Activated CD8-positive, alpha-beta memory T cell treated with anti-CD3 and anti-CD28 coated beads, Interleukin-2, amount 10 ng/mL, durations not matched to agents 7 days and 5 days (primary cell): ENCODE results near the gene CYP3A5. TPM values are rescaled to one million over a fixed set of nuclear protein-coding genes. Genes with fewer than 3 reads are reported as not detected.
"Not testable (repeated sequence)": the region's sequence is repeated elsewhere in the genome, so short reads cannot be mapped to it uniquely, and the experiment has no call there.

Experiments used
- ATAC-seq: fragments of 150-1000 bp; cut with Tn5 transposase; one replicate; pipeline ENCODE4 v1.10.0; 2021; ENCODE audit warnings: moderate library complexity
- CTCF ChIA-PET: fragments of 350-600 bp; sonication (Branson Sonifier 250); formaldehyde crosslinking; loops from one replicate; lab custom pipeline; 2021; ENCODE audit warnings: antibody characterized with exemption; lab: Charles Lee
- DNase-seq: peaks from one replicate; pipeline ENCODE4 v3.0.0-alpha.2; 2020
- H3K27ac Mint-ChIP-seq: one replicate; pipeline ENCODE4 v1.8.0; 2021; ENCODE audit warnings: mild to moderate bottlenecking, mixed read lengths
- H3K27me3 Mint-ChIP-seq: one replicate; pipeline ENCODE4 v1.8.0; 2021; ENCODE audit warnings: mixed read lengths
- H3K36me3 Mint-ChIP-seq: one replicate; pipeline ENCODE4 v1.8.0; 2021; ENCODE audit warnings: mild to moderate bottlenecking, mixed read lengths
- H3K4me1 Mint-ChIP-seq: one replicate; pipeline ENCODE4 v1.8.0; 2021; ENCODE audit warnings: mixed read lengths
- H3K4me3 Mint-ChIP-seq: one replicate; pipeline ENCODE4 v1.8.0; 2021; ENCODE audit warnings: mild to moderate bottlenecking, moderate library complexity, mixed read lengths
- H3K9me3 Mint-ChIP-seq: one replicate; pipeline ENCODE4 v1.8.0; 2022; ENCODE audit warnings: low read depth, mixed read lengths
- total RNA-seq, 2 experiments: library from RNA; stranded (reverse); gene quantifications; one replicate each; pipeline ENCODE4 v1.2.3, GENCODE V29; 2021

Gene CYP3A5
- total RNA-seq, 2 experiments from 2014 or later: not detected

GRCh38 chr7:99644431-99644830, 35.4 kb downstream of the CYP3A5 start:
- peaks cover 47% of the 10 kb centered on the region for H3K36me3 Mint-ChIP-seq
- no peak for DNase-seq
- no peak overlapping the region for H3K4me3 Mint-ChIP-seq
- H3K4me1 Mint-ChIP-seq: peaks cover 3% of the 10 kb centered on the region
- no peak for ATAC-seq
- no peaks in the 10 kb centered on the region for H3K27me3 Mint-ChIP-seq
- no peak overlapping the region for H3K27ac Mint-ChIP-seq
- CTCF ChIA-PET: interaction anchor here (0.5 kb wide), 1 partner anchor 152 kb away, joined by 3 read pairs; no protein-coding TSS in a partner anchor
- H3K9me3 Mint-ChIP-seq: peaks cover 3% of the 10 kb centered on the region

- peaks cover 48% of the 10 kb centered on the region for H3K36me3 Mint-ChIP-seq
Measured at GRCh38 chr7:99643464-99643863, 36.3 kb downstream of the CYP3A5 start.

GRCh38 chr7:99642027-99642426, 37.8 kb downstream of the CYP3A5 start:
- Mint-ChIP-seq H3K9me3 (peaks cover 3% of the 10 kb centered on the region), H3K27ac (no peak overlapping the region), H3K36me3 (peaks cover 57% of the 10 kb centered on the region), H3K4me3 (no peak overlapping the region), H3K4me1 (peaks cover 5% of the 10 kb centered on the region), H3K27me3 (no peaks in the 10 kb centered on the region)
- DNase-seq (no peak), ATAC-seq (no peak)
- CTCF ChIA-PET: interaction anchor here (1.9 kb wide), 1 partner anchor 10 kb away, joined by 4 read pairs; no protein-coding TSS in a partner anchor

More at GRCh38 chr7:99643464-99643863, 36.3 kb downstream of the CYP3A5 start:
- DNase-seq (no peak), ATAC-seq (no peak)
- H3K9me3 Mint-ChIP-seq: peaks cover 3% of the 10 kb centered on the region
- H3K27me3 Mint-ChIP-seq: no peaks in the 10 kb centered on the region
- peaks cover 3% of the 10 kb centered on the region for H3K4me1 Mint-ChIP-seq
- no peak overlapping the region for H3K27ac Mint-ChIP-seq
- CTCF ChIA-PET: no interaction called here
- H3K4me3 Mint-ChIP-seq: no peak overlapping the region

GRCh38 chr7:99639267-99639666, 40.5 kb downstream of the CYP3A5 start:
- no peak for ATAC-seq
- H3K9me3 Mint-ChIP-seq: no peaks in the 10 kb centered on the region
- no peak overlapping the region for H3K4me3 Mint-ChIP-seq
- H3K36me3 Mint-ChIP-seq: peaks cover 44% of the 10 kb centered on the region
- H3K27me3 Mint-ChIP-seq: no peaks in the 10 kb centered on the region
- CTCF ChIA-PET: no interaction called here
- peaks cover 8% of the 10 kb centered on the region for H3K4me1 Mint-ChIP-seq
- no peak for DNase-seq
- H3K27ac Mint-ChIP-seq: no peak overlapping the region

- no peak for ATAC-seq
- Mint-ChIP-seq H3K9me3 (no peaks in the 10 kb centered on the region), H3K36me3 (peaks cover 39% of the 10 kb centered on the region), H3K4me3 (no peak overlapping the region), H3K27me3 (no peaks in the 10 kb centered on the region), H3K27ac (no peak overlapping the region), H3K4me1 (peaks cover 8% of the 10 kb centered on the region)
- CTCF ChIA-PET: no interaction called here
- no peak for DNase-seq
Measured at GRCh38 chr7:99638731-99639130, 41.1 kb downstream of the CYP3A5 start.

- H3K27ac Mint-ChIP-seq, H3K27me3 Mint-ChIP-seq, H3K9me3 Mint-ChIP-seq, DNase-seq, H3K4me3 Mint-ChIP-seq, ATAC-seq, CTCF ChIA-PET, H3K4me1 Mint-ChIP-seq: not testable (repeated sequence)
- H3K36me3 Mint-ChIP-seq: peaks cover 37% of the 10 kb centered on the region
Measured at GRCh38 chr7:99637414-99637813, 42.4 kb downstream of the CYP3A5 start.

GRCh38 chr7:99631295-99632109, 48.3 kb downstream of the CYP3A5 start:
- Mint-ChIP-seq H3K36me3 (peaks cover 49% of the 10 kb centered on the region), H3K9me3 (no peaks in the 10 kb centered on the region), H3K4me1 (peaks cover 21% of the 10 kb centered on the region), H3K4me3 (no peak overlapping the region), H3K27ac (peak overlapping the region; percentile 71), H3K27me3 (no peaks in the 10 kb centered on the region)
- DNase-seq (no peak), ATAC-seq (peak; percentile 60)
- CTCF ChIA-PET: interaction anchor here (1.2 to 1.7 kb wide), 3 partner anchors 10 to 282 kb away, joined by 4 to 7 read pairs (median 4); partner anchors contain the start of gene ZSCAN25

GRCh38 chr7:99629643-99630042, 50.2 kb downstream of the CYP3A5 start:
- peaks cover 62% of the 10 kb centered on the region for H3K36me3 Mint-ChIP-seq
- CTCF ChIA-PET: no interaction called here
- H3K27me3 Mint-ChIP-seq: no peaks in the 10 kb centered on the region
- peaks cover 40% of the 10 kb centered on the region for H3K4me1 Mint-ChIP-seq
- no peak overlapping the region for H3K27ac Mint-ChIP-seq
- DNase-seq (no peak), ATAC-seq (no peak)
- no peak overlapping the region for H3K4me3 Mint-ChIP-seq
- no peaks in the 10 kb centered on the region for H3K9me3 Mint-ChIP-seq

GRCh38 chr7:99628471-99629465, 51.0 kb downstream of the CYP3A5 start:
- no peak for ATAC-seq
- H3K36me3 Mint-ChIP-seq: peaks cover 71% of the 10 kb centered on the region
- H3K4me1 Mint-ChIP-seq: peaks cover 49% of the 10 kb centered on the region

GRCh38 chr7:99627513-99627912, 52.3 kb downstream of the CYP3A5 start:
- Mint-ChIP-seq H3K27me3 (no peaks in the 10 kb centered on the region), H3K4me3 (no peak overlapping the region), H3K27ac (no peak overlapping the region), H3K9me3 (no peaks in the 10 kb centered on the region), H3K36me3 (peaks cover 76% of the 10 kb centered on the region), H3K4me1 (peaks cover 61% of the 10 kb centered on the region)
- CTCF ChIA-PET: no interaction called here
- no peak for ATAC-seq
- DNase-seq: no peak

More at GRCh38 chr7:99628471-99629465, 51.0 kb downstream of the CYP3A5 start:
- Mint-ChIP-seq H3K4me3 (no peak overlapping the region), H3K27me3 (no peaks in the 10 kb centered on the region), H3K27ac (peak overlapping the region; percentile 61), H3K9me3 (no peaks in the 10 kb centered on the region)
- CTCF ChIA-PET: no interaction called here
- DNase-seq: no peak

- CTCF ChIA-PET: interaction anchor here (1.0 kb wide), 1 partner anchor 24 kb away, joined by 3 read pairs; no protein-coding TSS in a partner anchor
- H3K4me1 Mint-ChIP-seq: peaks cover 62% of the 10 kb centered on the region
- peak overlapping the region; percentile 96 for H3K27ac Mint-ChIP-seq
Measured at GRCh38 chr7:99626661-99627060, 53.1 kb downstream of the CYP3A5 start.

GRCh38 chr7:99625961-99626360, 53.8 kb downstream of the CYP3A5 start:
- DNase-seq (no peak), ATAC-seq (no peak)
- H3K9me3 Mint-ChIP-seq: no peaks in the 10 kb centered on the region
- peaks cover 79% of the 10 kb centered on the region for H3K36me3 Mint-ChIP-seq
- H3K27me3 Mint-ChIP-seq: no peaks in the 10 kb centered on the region
- H3K27ac Mint-ChIP-seq: peak overlapping the region; percentile 96
- CTCF ChIA-PET: no interaction called here
- peaks cover 61% of the 10 kb centered on the region for H3K4me1 Mint-ChIP-seq
- H3K4me3 Mint-ChIP-seq: no peak overlapping the region

More at GRCh38 chr7:99626661-99627060, 53.1 kb downstream of the CYP3A5 start:
- Mint-ChIP-seq H3K27me3 (no peaks in the 10 kb centered on the region), H3K4me3 (no peak overlapping the region), H3K9me3 (no peaks in the 10 kb centered on the region), H3K36me3 (peaks cover 78% of the 10 kb centered on the region)
- no peak for ATAC-seq
- DNase-seq: no peak

GRCh38 chr7:99625321-99625720, 54.5 kb downstream of the CYP3A5 start:
- Mint-ChIP-seq H3K4me3 (peak overlapping the region; percentile 78), H3K9me3 (no peaks in the 10 kb centered on the region), H3K27ac (peak overlapping the region; percentile 96), H3K27me3 (no peaks in the 10 kb centered on the region), H3K36me3 (peaks cover 79% of the 10 kb centered on the region), H3K4me1 (peaks cover 57% of the 10 kb centered on the region)
- CTCF ChIA-PET: interaction anchor here (1.2 kb wide), 1 partner anchor 100 kb away, joined by 4 read pairs; no protein-coding TSS in a partner anchor
- ATAC-seq: no peak
- no peak for DNase-seq
